Panc1 (cell line): Measurements from ENCODE around the gene ASGR2. TPM values are rescaled to one million over a fixed set of nuclear protein-coding genes. Genes with fewer than 3 reads are reported as not detected.
"Not testable (repeated sequence)": the region's sequence is repeated elsewhere in the genome, so short reads cannot be mapped to it uniquely, and the experiment has no call there.

Experiments used
- ATAC-seq: fragments of 200-7000 bp; cut with Tn5 transposase; 2 replicates; pipeline ENCODE4 v1.9.1; 2020; ENCODE audit warnings: mild to moderate bottlenecking, moderate library complexity
- BruUV-seq: library from RNA; stranded (reverse); fragments of 400-500 nt; replicated peaks from 2 replicates; lab custom pipeline; 2021; lab: Mats Ljungman, UMichigan
- CTCF ChIA-PET: fragments of 300-600 bp; sonication (Branson Sonifier 250); formaldehyde crosslinking; loops from one replicate; lab custom pipeline; 2022; ENCODE audit warnings: antibody characterized with exemption; lab: Charles Lee
- POLR2A ChIA-PET: fragments of 300-600 bp; sonication (Branson Sonifier 250); formaldehyde crosslinking; loops from one replicate; lab custom pipeline; 2022; ENCODE audit warnings: antibody characterized with exemption; lab: Charles Lee
- DNase-seq: peaks from one replicate; pipeline ENCODE4 v3.0.0-alpha.2; 2010; ENCODE audit warnings: low read depth, low spot score
- H3K27ac ChIP-seq: 2 replicates; pipeline ENCODE4 v1.5.1; 2011; ENCODE audit warnings: mild to moderate bottlenecking, low read length, inconsistent platforms
- H3K27me3 ChIP-seq: fragments of 200-500 bp; sonication (Bioruptor generic); 2 replicates; pipeline ENCODE4 v1.6.0; 2014; ENCODE audit warnings: low read length, inconsistent platforms; ENCODE audit not compliant: control insufficient read depth, insufficient read depth
- H3K36me3 ChIP-seq: fragments of 200-500 bp; sonication (Bioruptor generic); 2 replicates; pipeline ENCODE4 v1.5.1; 2014; ENCODE audit warnings: inconsistent platforms, mild to moderate bottlenecking, low read length, moderate library complexity; ENCODE audit not compliant: control insufficient read depth, insufficient read depth
- H3K4me1 ChIP-seq: 2 replicates; pipeline ENCODE4 v1.5.1; 2011; ENCODE audit warnings: inconsistent platforms, mild to moderate bottlenecking, low read length, moderate library complexity; ENCODE audit not compliant: control insufficient read depth, insufficient read depth
- H3K4me3 ChIP-seq, 2 experiments: 2 replicates each; pipeline ENCODE4 v1.5.1; 2011 to 2012; ENCODE audit warnings: low read depth in 2 of 2, low read length in 2 of 2, mild to moderate bottlenecking in 2 of 2, inconsistent platforms in 1 of 2, moderate library complexity in 1 of 2
- H3K9me3 ChIP-seq: fragments of 200-500 bp; sonication (Bioruptor generic); 2 replicates; pipeline ENCODE4 v1.5.1; 2014; ENCODE audit warnings: low read depth, mild to moderate bottlenecking, inconsistent platforms, low read length, moderate library complexity; ENCODE audit not compliant: control insufficient read depth, insufficient read depth
- CTCF ChIP-seq: fragments of 450-650 bp; IDR thresholded peaks from 2 replicates; pipeline ENCODE4 v1.5.1; 2017; ENCODE audit warnings: mild to moderate bottlenecking
- POLR2AphosphoS5 ChIP-seq: IDR thresholded peaks from 2 replicates; pipeline ENCODE4 v1.6.1; 2012; ENCODE audit warnings: mild to moderate bottlenecking, low read depth, low read length, moderate library complexity
- REST ChIP-seq, 2 experiments: IDR thresholded peaks; 2 replicates each; pipeline ENCODE4 v1.6.1; 2011 to 2012; ENCODE audit warnings: low read depth in 2 of 2, control low read depth in 1 of 2, low read length in 1 of 2, mild to moderate bottlenecking in 1 of 2, moderate library complexity in 1 of 2; ENCODE audit not compliant: insufficient read depth in 1 of 2
- SIN3A ChIP-seq: IDR thresholded peaks from 2 replicates; pipeline ENCODE4 v1.6.1; 2012; ENCODE audit warnings: low read depth, mild to moderate bottlenecking, low read length, moderate library complexity, borderline replicate concordance; ENCODE audit not compliant: insufficient read depth
- TCF7L2 ChIP-seq: IDR thresholded peaks from 2 replicates; pipeline ENCODE4 v1.6.1; 2011; ENCODE audit warnings: mild to moderate bottlenecking, low read depth, low read length, inconsistent platforms
- in situ Hi-C: cut with HindIII; loops from 2 replicates; pipeline ENCODE4 v1.10.0; 2016; ENCODE audit warnings: low sequenced_read_pairs, low pct_unique_long_range_greater_than_20kb
- intact Hi-C: fragments of 100-400 bp; cut with micrococcal nuclease; formaldehyde crosslinking; loops from one replicate; pipeline ENCODE4 v1.10.0; 2022; ENCODE audit not compliant: unreplicated experiment
- total RNA-seq: library from RNA; stranded (reverse); gene quantifications from one replicate; pipeline ENCODE4 v1.2.1, GENCODE V29; 2021; ENCODE audit not compliant: unreplicated experiment

The ASGR2 gene
- total RNA-seq, 1 experiment from 2014 or later, result 0.21 TPM

DNA sequence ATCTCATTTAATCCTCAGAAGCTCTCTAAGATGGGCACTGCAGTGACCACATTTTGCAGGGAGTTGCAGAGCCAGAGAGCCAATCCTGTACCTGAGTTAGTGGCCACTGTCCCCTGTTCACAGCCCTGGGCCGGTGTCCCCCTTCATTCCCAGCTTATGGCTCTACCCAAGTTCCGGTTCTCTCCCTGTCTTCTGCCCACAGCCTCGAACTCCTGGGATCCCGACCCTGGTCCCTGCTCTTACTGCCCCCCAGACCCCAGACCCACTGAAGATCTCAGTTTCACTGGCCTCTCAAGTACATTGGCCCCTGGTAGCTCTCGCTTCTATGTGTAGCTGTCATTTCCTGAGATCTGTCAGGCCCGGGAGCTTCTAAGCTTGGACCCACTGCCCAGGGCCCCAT lies 12.2 kb downstream of the ASGR2 start:
- TF ChIP-seq POLR2AphosphoS5 (no peak), CTCF (no peak), SIN3A (no peak), REST (IDR thresholded peaks at IDR 0.05; ENCODE audit: insufficient read depth in 1 of 2, low read depth in 2 of 2, low read length in 1 of 2) (no peak), TCF7L2 (no peak)
- intact Hi-C loops (no loop called here), in situ Hi-C loops (no loop called here)
- no peaks in the 10 kb centered on the region for H3K4me1 ChIP-seq
- no peaks in the 10 kb centered on the region for H3K27me3 ChIP-seq
- H3K4me3 ChIP-seq, result no peak overlapping the region
- CTCF ChIA-PET, result no interaction called here
- no peak for ATAC-seq
- POLR2A ChIA-PET, result no interaction called here
- H3K36me3 ChIP-seq, result no peaks in the 10 kb centered on the region
- no peak overlapping the region for H3K27ac ChIP-seq
- no TSS peak for BruUV-seq
- no peaks in the 10 kb centered on the region for H3K9me3 ChIP-seq
- no peak for DNase-seq

DNA sequence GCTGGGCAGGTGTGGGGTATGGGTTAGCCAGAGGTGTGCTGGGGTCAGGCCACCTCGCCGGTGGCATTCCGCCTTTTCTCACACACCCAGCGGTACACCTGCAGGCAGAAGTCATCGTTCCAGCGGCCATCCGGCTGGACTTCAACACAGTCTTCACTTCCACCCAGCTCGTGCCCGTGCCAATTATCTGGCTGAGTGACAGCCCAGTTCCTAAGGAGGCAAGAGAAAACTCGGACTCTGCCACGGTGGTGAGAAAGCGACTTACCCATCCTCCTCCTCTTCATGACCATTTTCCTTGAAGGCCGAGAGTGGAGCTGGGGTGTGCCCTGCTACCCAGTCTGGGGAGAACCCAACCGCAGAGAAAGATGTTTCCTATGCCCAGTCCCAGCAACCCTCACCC lies 13.1 kb downstream of the ASGR2 start:
- intact Hi-C loops (no loop called here), in situ Hi-C loops (no loop called here)
- DNase-seq, result no peak
- no peaks in the 10 kb centered on the region for H3K36me3 ChIP-seq
- H3K4me3 ChIP-seq, result no peak overlapping the region
- ChIA-PET CTCF (no interaction called here), POLR2A (no interaction called here)
- ATAC-seq, result no peak
- BruUV-seq, result no TSS peak
- no peak overlapping the region for H3K27ac ChIP-seq
- TF ChIP-seq POLR2AphosphoS5 (no peak), SIN3A (no peak), CTCF (no peak), TCF7L2 (no peak), REST (IDR thresholded peaks at IDR 0.05; ENCODE audit: insufficient read depth in 1 of 2, low read depth in 2 of 2, low read length in 1 of 2) (no peak)
- no peaks in the 10 kb centered on the region for H3K9me3 ChIP-seq
- no peaks in the 10 kb centered on the region for H3K4me1 ChIP-seq
- no peaks in the 10 kb centered on the region for H3K27me3 ChIP-seq

- H3K27ac ChIP-seq, H3K27me3 ChIP-seq, CTCF ChIA-PET, intact Hi-C loops, POLR2A ChIA-PET, BruUV-seq, H3K9me3 ChIP-seq, DNase-seq, H3K4me1 ChIP-seq, H3K36me3 ChIP-seq, ATAC-seq, H3K4me3 ChIP-seq, in situ Hi-C loops: not testable (repeated sequence)
Measured at GRCh38 chr17:7100641-7101379, 13.8 kb downstream of the ASGR2 start.
